Measurements from ENCODE around the gene ARID1B.

DNA sequence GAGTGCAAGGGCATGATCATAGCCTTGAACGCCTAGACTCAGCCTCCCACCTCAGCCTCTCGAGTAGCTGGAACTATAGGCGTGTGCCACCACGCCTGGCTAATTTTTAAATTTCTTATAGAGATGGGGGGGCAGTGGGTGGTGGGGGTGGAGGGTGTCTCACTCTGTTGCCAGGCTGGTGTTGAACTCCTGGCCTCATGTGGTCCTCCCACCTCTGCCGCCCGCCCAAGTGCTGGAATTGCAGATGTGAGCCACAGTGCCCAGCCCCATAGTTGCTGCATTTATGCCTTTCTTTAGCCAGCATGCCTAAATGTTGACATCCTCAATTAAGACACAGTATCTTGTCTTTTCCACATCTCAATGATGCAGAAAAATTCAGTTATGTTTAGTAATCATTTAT is 171.1 kb downstream of the ARID1B start:
- TF ChIP-seq POLR2A (IDR thresholded peaks at IDR 0.05) (no peak), POLR2AphosphoS5 (IDR thresholded peaks at IDR 0.05) (no peak)

All from prostate gland (tissue), 1 donor.